ENCODE measurements around the gene FGFR3. TPM values are rescaled to one million over a fixed set of nuclear protein-coding genes. Genes with fewer than 3 reads are reported as not detected.

Gene FGFR3
- total RNA-seq, 6 donors from 2014 or later, result 18.5 to 92.2 (median 24.4) TPM

DNA sequence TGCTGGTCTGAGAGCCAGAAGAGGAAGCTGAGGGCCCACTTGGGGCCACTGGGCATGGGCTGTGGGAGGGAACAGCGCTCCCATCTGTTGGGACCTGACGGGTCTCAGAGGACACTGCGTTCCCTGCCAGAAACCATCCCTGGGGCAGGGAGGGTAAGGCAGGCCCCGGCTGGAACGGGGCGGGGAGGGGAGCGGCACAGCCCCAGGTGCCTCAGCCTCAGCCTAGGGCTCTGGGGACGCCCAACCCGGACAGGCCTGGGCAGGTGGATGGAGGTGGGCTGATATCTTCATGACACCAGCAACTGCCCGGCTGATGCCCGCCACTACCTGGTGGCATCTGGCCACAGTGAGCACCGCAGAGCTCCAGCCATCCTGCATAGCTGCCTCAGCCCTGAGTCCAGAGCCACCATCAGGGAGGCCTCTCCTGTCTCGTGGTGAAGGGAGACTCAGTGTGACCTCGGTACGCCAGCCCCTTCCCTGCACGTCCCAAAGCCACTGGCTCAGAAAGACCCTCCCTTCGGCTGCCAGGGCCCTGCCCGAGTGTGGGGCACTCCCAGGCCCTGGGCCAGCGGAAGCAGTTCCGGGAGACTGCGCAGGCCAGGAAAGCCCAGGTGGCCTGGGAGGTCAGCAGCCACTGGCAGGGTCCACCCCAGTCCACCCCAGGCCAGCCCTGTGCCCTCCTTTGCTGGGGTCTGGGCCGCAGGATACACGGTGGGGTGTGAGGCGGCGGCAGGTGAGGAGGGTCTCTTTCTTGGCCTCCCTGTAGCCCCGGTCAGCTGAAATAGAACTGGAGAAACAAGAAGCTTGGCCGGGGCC is 34.6 kb upstream of the FGFR3 start:
- Histone ChIP-seq H3K4me1 (peaks cover 23 to 36% (median 24%) of the 10 kb centered on the region in 4 donors), H3K36me3 (no peaks in the 10 kb centered on the region), H3K9me3 (no peaks in the 10 kb centered on the region), H3K4me3 (no peak overlapping the region), H3K27ac (peak overlapping the region; percentile 12 to 79 (median 62)), H3K27me3 (no peaks in the 10 kb centered on the region)
- 85 to 93% methylated on average over 8 to 23 of the region's 27 CpGs for WGBS, 2 donors
- no peak for ATAC-seq (ENCODE audit: low FRiP score in 2 of 2)
- TF ChIP-seq POLR2A (IDR thresholded peaks at IDR 0.05) (no peak), EP300 (IDR thresholded peaks at IDR 0.05) (no peak), POLR2AphosphoS5 (IDR thresholded peaks at IDR 0.05) (no peak)
- TF ChIP-seq, protein P1, sequence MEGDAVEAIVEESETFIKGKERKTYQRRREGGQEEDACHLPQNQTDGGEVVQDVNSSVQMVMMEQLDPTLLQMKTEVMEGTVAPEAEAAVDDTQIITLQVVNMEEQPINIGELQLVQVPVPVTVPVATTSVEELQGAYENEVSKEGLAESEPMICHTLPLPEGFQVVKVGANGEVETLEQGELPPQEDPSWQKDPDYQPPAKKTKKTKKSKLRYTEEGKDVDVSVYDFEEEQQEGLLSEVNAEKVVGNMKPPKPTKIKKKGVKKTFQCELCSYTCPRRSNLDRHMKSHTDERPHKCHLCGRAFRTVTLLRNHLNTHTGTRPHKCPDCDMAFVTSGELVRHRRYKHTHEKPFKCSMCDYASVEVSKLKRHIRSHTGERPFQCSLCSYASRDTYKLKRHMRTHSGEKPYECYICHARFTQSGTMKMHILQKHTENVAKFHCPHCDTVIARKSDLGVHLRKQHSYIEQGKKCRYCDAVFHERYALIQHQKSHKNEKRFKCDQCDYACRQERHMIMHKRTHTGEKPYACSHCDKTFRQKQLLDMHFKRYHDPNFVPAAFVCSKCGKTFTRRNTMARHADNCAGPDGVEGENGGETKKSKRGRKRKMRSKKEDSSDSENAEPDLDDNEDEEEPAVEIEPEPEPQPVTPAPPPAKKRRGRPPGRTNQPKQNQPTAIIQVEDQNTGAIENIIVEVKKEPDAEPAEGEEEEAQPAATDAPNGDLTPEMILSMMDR (IDR thresholded peaks at IDR 0.05), result no peak
- DNase-seq, result peak in 1 of 2 donors; percentile 63

DNA sequence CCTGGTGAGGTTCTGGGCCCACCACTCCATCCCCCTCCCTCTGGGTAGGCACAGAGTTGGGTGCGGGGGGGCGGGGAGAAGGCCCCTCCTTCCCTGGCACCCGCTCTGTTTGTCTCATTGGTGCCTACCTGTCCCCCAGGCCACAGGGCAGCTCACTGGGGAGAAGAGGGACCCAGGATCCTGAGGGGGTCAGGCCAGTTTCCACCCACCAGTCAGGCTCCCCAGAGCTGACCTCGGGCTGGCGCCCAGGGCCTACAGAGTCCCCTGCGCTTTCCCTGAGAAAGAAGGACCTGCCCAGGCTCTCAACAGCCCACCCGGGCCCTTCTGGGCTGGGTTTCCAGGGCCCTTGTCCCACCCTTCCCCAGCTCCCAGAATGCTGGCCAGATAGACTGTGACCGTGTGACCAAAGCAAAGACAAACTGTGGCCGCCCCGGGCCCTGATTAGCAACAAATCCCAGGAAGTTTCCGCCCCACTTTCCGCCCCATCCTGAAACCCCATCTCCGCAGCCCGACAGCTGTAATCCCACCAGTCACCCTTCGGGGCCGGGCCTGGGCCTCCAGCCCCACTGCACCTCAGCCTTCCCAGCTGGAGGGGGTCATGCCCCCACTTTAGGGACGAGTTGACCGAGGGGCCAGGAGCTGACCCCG is 33.8 kb upstream of the FGFR3 start:
- 81 to 86% methylated on average over 1 to 15 of the region's 19 CpGs for WGBS, 2 donors
- Histone ChIP-seq H3K36me3 (no peaks in the 10 kb centered on the region), H3K4me3 (no peak overlapping the region), H3K9me3 (no peaks in the 10 kb centered on the region), H3K27me3 (no peaks in the 10 kb centered on the region), H3K4me1 (peaks cover 27 to 39% (median 29%) of the 10 kb centered on the region in 4 donors), H3K27ac (peak overlapping the region; percentile 12 to 79 (median 62))
- DNase-seq (peak in 1 of 2 donors; percentile 50), ATAC-seq (ENCODE audit: low FRiP score in 2 of 2) (no peak)
- no peak for TF ChIP-seq POLR2AphosphoS5 (IDR thresholded peaks at IDR 0.05)
- TF ChIP-seq POLR2A (IDR thresholded peaks at IDR 0.05), result no peak
- no peak for TF ChIP-seq EP300 (IDR thresholded peaks at IDR 0.05)
- TF ChIP-seq, protein P1 (IDR thresholded peaks at IDR 0.05), result no peak

DNA sequence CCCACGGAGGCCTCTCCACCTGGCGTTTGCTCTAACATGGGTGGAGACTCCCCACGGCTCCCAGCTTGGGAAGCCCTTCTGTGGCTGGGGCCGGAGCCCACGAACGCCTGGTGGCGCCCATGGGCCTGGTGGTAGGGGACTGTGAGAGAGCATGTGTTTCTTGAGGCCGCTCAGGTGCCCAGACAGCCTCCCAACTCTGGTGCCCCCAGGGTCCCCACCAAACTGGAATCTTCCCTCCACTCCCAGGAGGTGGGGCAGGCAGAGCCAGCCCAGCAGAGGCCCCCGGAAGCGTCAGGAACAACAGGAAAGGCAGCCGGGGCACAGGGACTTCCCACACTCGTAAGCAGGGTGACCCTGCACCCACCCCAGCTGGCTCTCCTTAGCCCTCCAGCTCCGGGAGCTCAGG is 33.3 kb upstream of the FGFR3 start:
- H3K4me3 ChIP-seq, result no peak overlapping the region
- peaks cover 27 to 42% (median 29%) of the 10 kb centered on the region in 4 donors for H3K4me1 ChIP-seq
- ATAC-seq (ENCODE audit: low FRiP score in 2 of 2) (no peak), DNase-seq (no peak)
- TF ChIP-seq, protein P1 (IDR thresholded peaks at IDR 0.05), result no peak
- TF ChIP-seq POLR2A (IDR thresholded peaks at IDR 0.05) (no peak), POLR2AphosphoS5 (IDR thresholded peaks at IDR 0.05) (peak in 1 of 2 donors; percentile 46), EP300 (IDR thresholded peaks at IDR 0.05) (peak in 2 of 4 donors; percentile 19 to 29)
- H3K27ac ChIP-seq, result peak overlapping the region; percentile 56 to 79 (median 66)
- H3K27me3 ChIP-seq, result no peaks in the 10 kb centered on the region
- no peaks in the 10 kb centered on the region for H3K9me3 ChIP-seq
- 56% methylated on average over 7 of the region's 13 CpGs; no CpG with 5 or more reads in 1 of the 2 donors for WGBS, 2 donors
- H3K36me3 ChIP-seq, result no peaks in the 10 kb centered on the region

DNA sequence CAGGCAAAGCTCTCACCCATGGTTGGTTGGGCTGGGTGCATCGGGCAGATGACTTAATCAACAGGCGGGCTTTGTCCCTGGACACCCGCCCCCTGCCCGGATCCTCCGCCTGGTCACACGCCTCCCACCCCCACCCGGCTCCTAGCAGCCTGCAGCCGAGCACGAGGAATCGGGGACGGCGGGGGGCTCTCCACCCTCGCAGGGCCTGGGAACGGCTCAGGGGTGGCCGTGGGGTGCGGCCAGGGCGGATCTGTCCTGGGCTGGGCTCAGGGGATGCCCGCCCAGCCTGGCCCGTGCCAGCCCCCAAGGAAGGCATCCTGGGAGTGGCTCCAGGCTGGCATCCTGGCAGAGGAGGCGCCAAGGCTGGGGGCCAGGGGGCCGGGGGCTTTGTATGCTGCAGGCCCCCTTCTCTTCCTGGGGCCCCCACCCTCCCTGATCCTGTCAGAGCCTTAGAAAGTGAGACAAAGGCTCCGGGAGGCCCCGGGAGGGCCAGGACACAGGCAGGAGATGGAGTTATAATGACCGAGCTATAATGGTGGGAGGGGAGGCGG is 32.5 kb upstream of the FGFR3 start:
- Histone ChIP-seq H3K4me3 (no peak overlapping the region), H3K27ac (peak overlapping the region; percentile 56 to 79 (median 66)), H3K4me1 (peaks cover 26 to 43% (median 28%) of the 10 kb centered on the region in 4 donors), H3K9me3 (no peaks in the 10 kb centered on the region), H3K27me3 (no peaks in the 10 kb centered on the region), H3K36me3 (no peaks in the 10 kb centered on the region)
- 19 to 36% methylated on average over 7 to 12 of the region's 25 CpGs for WGBS, 2 donors
- TF ChIP-seq, protein P1 (IDR thresholded peaks at IDR 0.05), result no peak
- no peak for TF ChIP-seq EP300 (IDR thresholded peaks at IDR 0.05)
- no peak for TF ChIP-seq POLR2A (IDR thresholded peaks at IDR 0.05)
- TF ChIP-seq POLR2AphosphoS5 (IDR thresholded peaks at IDR 0.05), result no peak
- DNase-seq, result no peak
- ATAC-seq (ENCODE audit: low FRiP score in 2 of 2), result no peak

Measured in upper lobe of left lung (tissue), 6 donors.